Measurements from ENCODE around the gene ZNRF2.
"Not testable (repeated sequence)": the region's sequence is repeated elsewhere in the genome, so short reads cannot be mapped to it uniquely, and the experiment has no call there.

Gene ZNRF2

DNA sequence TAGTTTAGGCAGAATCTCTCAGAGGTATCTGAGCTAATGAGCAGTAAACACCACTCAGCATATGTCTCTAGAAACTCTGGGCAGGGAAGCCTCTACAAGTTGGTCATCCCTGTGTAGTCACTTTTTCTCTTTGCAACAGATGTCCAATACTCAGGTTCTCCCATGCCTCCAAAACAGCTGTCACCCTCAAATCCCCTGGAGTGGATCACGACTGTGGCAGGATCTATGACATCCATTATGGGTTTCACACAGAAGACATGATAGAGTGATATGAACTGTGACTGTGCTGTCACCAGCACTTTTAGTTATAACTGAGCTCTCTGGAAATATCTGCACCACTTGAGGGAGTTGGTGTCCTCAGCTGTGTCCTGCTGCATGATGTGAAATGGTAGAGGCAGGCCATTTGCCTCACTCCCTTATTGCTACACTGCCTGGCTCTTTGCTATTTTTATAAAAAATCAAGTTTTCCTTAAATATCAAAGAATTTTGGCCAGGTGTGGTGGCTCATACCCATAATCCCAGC lies 24.1 kb upstream of the ZNRF2 start:
- Histone ChIP-seq H3K4me3 (ENCODE audit: insufficient read depth, low read depth, low read length) (no peak overlapping the region), H3K27me3 (ENCODE audit: control insufficient read depth, insufficient read depth, low read length, poor library complexity, severe bottlenecking) (no peaks in the 10 kb centered on the region), H3K36me3 (ENCODE audit: control insufficient read depth, insufficient read depth, low read length) (no peaks in the 10 kb centered on the region), H3K4me1 (ENCODE audit: control insufficient read depth, insufficient read depth, low read length) (no peaks in the 10 kb centered on the region), H3K9me3 (ENCODE audit: control insufficient read depth, low read length) (no peaks in the 10 kb centered on the region), H3K27ac (ENCODE audit: insufficient read depth, low read depth, low read length, poor library complexity, severe bottlenecking) (no peak overlapping the region)
- 88 to 93% methylated on average over 1 of the region's 1 CpG for WGBS, 2 experiments

DNA sequence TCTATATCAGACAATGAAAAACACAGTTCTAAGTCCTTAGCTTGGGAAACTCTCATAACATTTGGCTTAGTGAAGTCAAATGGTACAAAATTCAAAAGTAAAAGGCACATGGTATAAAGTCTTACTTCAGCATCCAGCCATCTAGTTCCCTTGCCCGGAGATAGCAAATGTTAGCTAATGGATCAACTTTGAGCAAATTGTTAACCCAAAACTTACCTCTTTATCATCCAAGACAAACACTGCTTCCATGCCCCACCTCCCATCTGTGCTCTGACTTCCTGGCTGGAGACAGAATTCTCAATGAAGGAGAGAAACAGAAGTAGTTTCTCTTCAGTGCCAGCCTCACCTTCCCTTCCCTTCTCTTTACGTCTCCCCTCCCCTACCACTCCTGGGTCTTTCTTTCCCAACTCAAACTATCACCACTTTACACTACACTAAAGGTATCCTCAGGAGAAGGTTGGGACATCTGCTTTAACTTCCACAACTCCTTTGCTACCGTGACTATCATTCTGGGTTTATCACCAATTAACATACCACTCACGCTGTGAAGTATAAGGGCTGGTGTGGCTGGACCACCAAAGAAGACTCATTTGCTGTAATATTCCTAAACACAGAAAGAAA lies 21.2 kb upstream of the ZNRF2 start:
- no peaks in the 10 kb centered on the region for H3K36me3 ChIP-seq (ENCODE audit: control insufficient read depth, insufficient read depth, low read length)
- 76% methylated on average over 4 of the region's 4 CpGs for WGBS, 2 experiments

DNA sequence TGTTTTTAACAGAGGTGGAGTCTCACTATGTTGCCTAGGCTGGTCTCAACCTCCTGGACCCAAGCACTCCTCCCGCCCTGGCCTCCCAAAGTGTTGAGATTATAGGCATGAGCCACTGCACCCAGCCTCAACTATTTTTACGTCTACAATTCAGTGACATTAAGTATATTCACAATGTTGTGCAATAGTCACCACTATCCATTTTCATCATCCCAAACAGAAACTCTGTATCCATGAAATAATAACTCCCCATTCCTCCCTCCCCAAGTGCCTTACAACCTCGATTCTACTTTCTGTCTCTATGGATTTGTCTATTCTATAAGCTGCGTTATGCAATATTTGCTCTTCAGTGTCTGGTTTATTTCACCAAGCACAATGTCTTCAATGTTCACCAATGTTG lies 20.3 kb upstream of the ZNRF2 start:
- Histone ChIP-seq H3K27ac (ENCODE audit: insufficient read depth, low read depth, low read length, poor library complexity, severe bottlenecking) (no peak overlapping the region), H3K36me3 (ENCODE audit: control insufficient read depth, insufficient read depth, low read length) (no peaks in the 10 kb centered on the region), H3K4me3 (ENCODE audit: insufficient read depth, low read depth, low read length) (no peak overlapping the region), H3K9me3 (ENCODE audit: control insufficient read depth, low read length) (no peaks in the 10 kb centered on the region), H3K4me1 (ENCODE audit: control insufficient read depth, insufficient read depth, low read length) (no peaks in the 10 kb centered on the region), H3K27me3 (ENCODE audit: control insufficient read depth, insufficient read depth, low read length, poor library complexity, severe bottlenecking) (no peaks in the 10 kb centered on the region)
- 92 to 96% methylated on average over 3 to 4 of the region's 4 CpGs for WGBS, 2 experiments

More for the DNA sequence above, 21.2 kb upstream of the ZNRF2 start:
- no peak overlapping the region for H3K4me3 ChIP-seq (ENCODE audit: insufficient read depth, low read depth, low read length)
- H3K9me3 ChIP-seq (ENCODE audit: control insufficient read depth, low read length) = no peaks in the 10 kb centered on the region
- H3K4me1 ChIP-seq (ENCODE audit: control insufficient read depth, insufficient read depth, low read length) = no peaks in the 10 kb centered on the region
- H3K27ac ChIP-seq (ENCODE audit: insufficient read depth, low read depth, low read length, poor library complexity, severe bottlenecking) = no peak overlapping the region
- no peaks in the 10 kb centered on the region for H3K27me3 ChIP-seq (ENCODE audit: control insufficient read depth, insufficient read depth, low read length, poor library complexity, severe bottlenecking)

DNA sequence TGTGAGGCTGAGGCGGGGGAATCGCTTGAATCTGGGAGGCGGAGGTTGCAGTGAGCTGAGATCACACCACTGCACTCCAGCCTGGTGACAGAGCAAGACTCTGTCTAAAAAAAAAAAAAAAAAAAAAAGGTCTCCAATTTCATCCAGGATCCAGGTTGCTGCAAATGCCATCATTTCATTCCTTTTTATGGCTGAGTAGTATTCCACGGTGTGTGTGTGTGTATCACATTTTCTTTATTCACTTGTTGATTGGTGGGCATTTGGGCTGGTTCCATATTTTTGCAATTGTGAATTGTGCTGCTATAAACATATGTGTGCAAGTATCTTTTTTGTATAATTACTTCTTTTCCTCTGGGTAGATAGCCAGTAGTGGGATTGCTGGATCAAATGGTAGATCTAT lies 19.2 kb upstream of the ZNRF2 start:
- not testable (repeated sequence) for H3K4me1 ChIP-seq (ENCODE audit: control insufficient read depth, insufficient read depth, low read length); H3K9me3 ChIP-seq (ENCODE audit: control insufficient read depth, low read length); H3K27me3 ChIP-seq (ENCODE audit: control insufficient read depth, insufficient read depth, low read length, poor library complexity, severe bottlenecking); H3K27ac ChIP-seq (ENCODE audit: insufficient read depth, low read depth, low read length, poor library complexity, severe bottlenecking); H3K4me3 ChIP-seq (ENCODE audit: insufficient read depth, low read depth, low read length); H3K36me3 ChIP-seq (ENCODE audit: control insufficient read depth, insufficient read depth, low read length)
- 93 to 95% methylated on average over 4 of the region's 4 CpGs for WGBS, 2 experiments

DNA sequence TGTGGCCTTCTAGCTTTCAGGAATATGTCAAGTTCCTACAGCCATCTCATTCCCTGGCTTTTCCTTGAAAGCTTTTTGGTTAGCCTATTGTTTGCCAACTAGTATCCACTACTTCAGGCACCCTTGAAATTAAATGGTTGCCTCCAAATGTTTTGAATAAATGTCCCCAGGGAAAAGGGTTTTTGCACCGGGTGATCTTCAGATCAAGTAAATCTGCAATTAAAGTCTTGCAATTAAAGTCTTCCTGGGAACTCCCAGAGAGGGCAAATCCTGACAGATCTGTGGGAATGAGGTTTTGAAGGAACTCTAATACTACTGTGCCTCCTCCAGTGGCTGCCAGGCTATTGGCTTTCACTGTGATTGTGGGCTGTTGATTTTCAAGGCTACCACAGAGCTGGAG lies 17.7 kb upstream of the ZNRF2 start:
- WGBS, 2 experiments = 84 to 91% methylated on average over 1 of the region's 1 CpG
- Histone ChIP-seq H3K4me3 (ENCODE audit: insufficient read depth, low read depth, low read length) (no peak overlapping the region), H3K27me3 (ENCODE audit: control insufficient read depth, insufficient read depth, low read length, poor library complexity, severe bottlenecking) (no peaks in the 10 kb centered on the region), H3K9me3 (ENCODE audit: control insufficient read depth, low read length) (no peaks in the 10 kb centered on the region), H3K4me1 (ENCODE audit: control insufficient read depth, insufficient read depth, low read length) (no peaks in the 10 kb centered on the region), H3K27ac (ENCODE audit: insufficient read depth, low read depth, low read length, poor library complexity, severe bottlenecking) (no peak overlapping the region), H3K36me3 (ENCODE audit: control insufficient read depth, insufficient read depth, low read length) (no peaks in the 10 kb centered on the region)

DNA sequence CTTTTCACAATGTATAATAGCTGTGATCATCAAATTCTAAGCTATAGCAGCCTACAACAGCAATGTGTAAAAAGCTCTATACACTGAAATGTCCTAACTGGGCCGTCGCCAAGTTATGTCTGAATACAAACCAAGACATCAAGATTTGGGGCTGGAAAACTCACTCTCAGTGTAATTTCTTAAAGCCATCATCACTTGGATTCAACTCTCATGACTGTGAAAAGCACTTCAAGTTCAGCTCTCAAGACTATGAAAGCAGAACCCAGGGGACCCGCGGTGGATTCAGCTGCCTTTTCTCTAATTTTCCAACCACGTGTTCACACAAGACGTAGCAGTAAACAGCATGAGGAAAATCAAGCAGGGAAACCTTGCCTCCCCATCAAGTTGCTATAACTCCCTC lies 15.8 kb upstream of the ZNRF2 start:
- 94 to 95% methylated on average over 6 of the region's 6 CpGs for WGBS, 2 experiments

DNA sequence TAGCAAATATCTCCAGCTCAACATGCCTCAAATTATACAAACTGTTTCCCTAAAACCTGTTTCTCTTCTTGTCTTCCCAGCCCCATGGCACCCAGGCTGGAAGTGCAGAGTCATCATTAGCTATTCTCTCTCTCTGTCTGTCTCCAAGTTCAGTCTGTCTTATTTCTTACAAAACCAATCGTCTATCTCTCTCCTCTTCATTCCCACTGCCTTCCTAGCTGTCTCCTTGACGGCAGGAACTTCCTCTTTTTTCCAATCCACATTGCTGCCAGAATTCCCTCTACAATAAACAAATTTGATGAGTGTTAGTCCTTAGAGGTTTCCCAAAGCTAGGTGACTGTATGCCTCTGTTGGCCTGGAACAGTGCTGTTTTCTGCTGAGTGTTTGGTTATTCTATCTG lies 14.9 kb upstream of the ZNRF2 start:
- WGBS, 2 experiments = 71 to 75% methylated on average over 2 of the region's 2 CpGs
- Histone ChIP-seq H3K27me3 (ENCODE audit: control insufficient read depth, insufficient read depth, low read length, poor library complexity, severe bottlenecking) (no peaks in the 10 kb centered on the region), H3K36me3 (ENCODE audit: control insufficient read depth, insufficient read depth, low read length) (no peaks in the 10 kb centered on the region), H3K9me3 (ENCODE audit: control insufficient read depth, low read length) (no peaks in the 10 kb centered on the region), H3K27ac (ENCODE audit: insufficient read depth, low read depth, low read length, poor library complexity, severe bottlenecking) (no peak overlapping the region), H3K4me1 (ENCODE audit: control insufficient read depth, insufficient read depth, low read length) (no peaks in the 10 kb centered on the region), H3K4me3 (ENCODE audit: insufficient read depth, low read depth, low read length) (no peak overlapping the region)

More for the DNA sequence above, 15.8 kb upstream of the ZNRF2 start:
- no peaks in the 10 kb centered on the region for H3K36me3 ChIP-seq (ENCODE audit: control insufficient read depth, insufficient read depth, low read length)
- H3K4me1 ChIP-seq (ENCODE audit: control insufficient read depth, insufficient read depth, low read length) = no peaks in the 10 kb centered on the region
- no peaks in the 10 kb centered on the region for H3K27me3 ChIP-seq (ENCODE audit: control insufficient read depth, insufficient read depth, low read length, poor library complexity, severe bottlenecking)
- H3K27ac ChIP-seq (ENCODE audit: insufficient read depth, low read depth, low read length, poor library complexity, severe bottlenecking) = no peak overlapping the region
- no peaks in the 10 kb centered on the region for H3K9me3 ChIP-seq (ENCODE audit: control insufficient read depth, low read length)
- H3K4me3 ChIP-seq (ENCODE audit: insufficient read depth, low read depth, low read length) = no peak overlapping the region

DNA sequence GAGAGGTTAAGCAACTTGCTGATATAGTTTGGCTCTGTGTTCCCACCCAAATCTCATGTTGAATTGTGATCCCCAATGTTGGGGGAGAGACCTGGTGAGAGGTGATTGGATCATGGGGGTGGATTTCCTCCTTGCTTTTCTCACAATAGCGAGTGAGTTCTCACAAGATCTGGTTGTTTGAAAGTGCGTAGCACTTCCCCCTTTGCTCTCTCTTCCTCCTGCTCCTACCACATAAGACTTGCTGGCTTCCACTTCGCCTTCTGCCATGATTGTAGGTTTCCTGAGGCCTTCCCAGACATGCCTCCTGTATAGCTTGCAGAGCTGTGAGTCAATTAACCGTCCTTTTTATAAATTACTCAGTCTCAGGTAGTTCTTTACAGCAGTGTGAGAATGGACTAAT lies 13.5 kb upstream of the ZNRF2 start:
- no peaks in the 10 kb centered on the region for H3K27me3 ChIP-seq (ENCODE audit: control insufficient read depth, insufficient read depth, low read length, poor library complexity, severe bottlenecking)
- WGBS, 2 experiments = 74 to 86% methylated on average over 4 of the region's 4 CpGs
- no peak overlapping the region for H3K4me3 ChIP-seq (ENCODE audit: insufficient read depth, low read depth, low read length)
- H3K36me3 ChIP-seq (ENCODE audit: control insufficient read depth, insufficient read depth, low read length) = no peaks in the 10 kb centered on the region
- H3K4me1 ChIP-seq (ENCODE audit: control insufficient read depth, insufficient read depth, low read length) = no peaks in the 10 kb centered on the region
- H3K27ac ChIP-seq (ENCODE audit: insufficient read depth, low read depth, low read length, poor library complexity, severe bottlenecking) = no peak overlapping the region
- H3K9me3 ChIP-seq (ENCODE audit: control insufficient read depth, low read length) = no peaks in the 10 kb centered on the region

DNA sequence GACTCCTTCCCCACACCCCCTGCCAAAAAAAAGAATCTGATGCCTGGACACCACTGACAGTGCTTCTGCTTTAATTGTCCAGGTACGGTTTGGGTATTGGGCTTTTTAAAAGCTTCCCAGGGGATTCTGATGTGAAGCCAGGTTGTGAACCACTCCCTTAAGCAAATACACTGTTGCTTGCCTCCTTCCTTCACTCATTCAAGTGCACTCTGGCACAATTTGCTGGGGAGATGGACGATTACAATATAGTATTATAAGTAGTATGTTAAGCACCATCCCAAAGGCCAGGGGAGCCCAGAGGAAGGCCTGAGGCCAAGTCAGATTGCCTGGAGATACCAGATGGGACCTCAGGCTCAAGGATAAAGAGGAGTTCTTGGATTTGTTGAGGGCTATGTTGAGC lies 12.3 kb upstream of the ZNRF2 start:
- H3K4me3 ChIP-seq (ENCODE audit: insufficient read depth, low read depth, low read length) = no peak overlapping the region
- no peak overlapping the region for H3K27ac ChIP-seq (ENCODE audit: insufficient read depth, low read depth, low read length, poor library complexity, severe bottlenecking)
- H3K36me3 ChIP-seq (ENCODE audit: control insufficient read depth, insufficient read depth, low read length) = no peaks in the 10 kb centered on the region
- H3K27me3 ChIP-seq (ENCODE audit: control insufficient read depth, insufficient read depth, low read length, poor library complexity, severe bottlenecking) = no peaks in the 10 kb centered on the region
- 90 to 92% methylated on average over 2 of the region's 2 CpGs for WGBS, 2 experiments
- H3K4me1 ChIP-seq (ENCODE audit: control insufficient read depth, insufficient read depth, low read length) = no peaks in the 10 kb centered on the region
- H3K9me3 ChIP-seq (ENCODE audit: control insufficient read depth, low read length) = no peaks in the 10 kb centered on the region

DNA sequence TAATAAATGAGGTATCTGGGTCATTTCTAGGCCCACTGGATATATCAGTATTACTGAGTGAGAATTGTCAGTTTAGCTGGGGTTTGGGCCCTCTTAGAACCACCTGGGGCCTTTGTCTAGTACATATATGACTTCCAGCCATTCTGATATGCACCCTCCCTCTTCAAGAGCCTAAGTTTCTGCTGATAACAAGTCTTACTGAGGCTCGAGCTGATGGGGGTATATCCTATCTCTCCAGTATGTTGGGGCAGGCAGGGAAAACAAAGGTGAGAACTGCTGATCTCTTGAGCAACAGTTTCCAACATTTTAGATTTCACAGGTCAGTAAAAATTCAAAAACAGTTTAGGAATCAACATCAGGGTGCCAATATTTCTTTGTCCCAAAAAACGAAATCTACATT lies 10.8 kb upstream of the ZNRF2 start:
- no peaks in the 10 kb centered on the region for H3K9me3 ChIP-seq (ENCODE audit: control insufficient read depth, low read length)
- no peaks in the 10 kb centered on the region for H3K36me3 ChIP-seq (ENCODE audit: control insufficient read depth, insufficient read depth, low read length)
- no peaks in the 10 kb centered on the region for H3K4me1 ChIP-seq (ENCODE audit: control insufficient read depth, insufficient read depth, low read length)
- H3K27me3 ChIP-seq (ENCODE audit: control insufficient read depth, insufficient read depth, low read length, poor library complexity, severe bottlenecking) = no peaks in the 10 kb centered on the region
- H3K4me3 ChIP-seq (ENCODE audit: insufficient read depth, low read depth, low read length) = no peak overlapping the region
- WGBS, 2 experiments = 76 to 100% methylated on average over 1 to 2 of the region's 2 CpGs
- no peak overlapping the region for H3K27ac ChIP-seq (ENCODE audit: insufficient read depth, low read depth, low read length, poor library complexity, severe bottlenecking)

DNA sequence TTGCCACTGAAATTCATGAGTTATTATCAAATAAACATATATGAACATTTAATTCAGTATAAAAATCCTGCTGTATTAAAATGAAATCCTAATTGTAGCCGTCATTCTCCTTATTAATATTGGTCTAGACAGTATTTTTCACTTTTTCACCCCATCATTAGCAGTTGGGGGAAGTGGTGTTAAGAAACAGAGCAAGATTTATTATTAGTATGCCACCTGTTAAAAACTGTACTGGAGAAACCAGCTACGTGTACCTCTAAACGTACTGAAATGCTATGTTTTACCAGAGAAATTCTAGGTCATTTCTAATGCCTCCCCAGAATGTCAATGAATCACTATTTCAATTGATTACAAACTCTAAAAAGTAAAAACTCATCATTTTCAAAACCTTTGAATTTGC lies 9.8 kb upstream of the ZNRF2 start:
- Histone ChIP-seq H3K27ac (ENCODE audit: insufficient read depth, low read depth, low read length, poor library complexity, severe bottlenecking) (no peak overlapping the region), H3K4me1 (ENCODE audit: control insufficient read depth, insufficient read depth, low read length) (no peaks in the 10 kb centered on the region), H3K4me3 (ENCODE audit: insufficient read depth, low read depth, low read length) (no peak overlapping the region), H3K36me3 (ENCODE audit: control insufficient read depth, insufficient read depth, low read length) (no peaks in the 10 kb centered on the region), H3K9me3 (ENCODE audit: control insufficient read depth, low read length) (no peaks in the 10 kb centered on the region), H3K27me3 (ENCODE audit: control insufficient read depth, insufficient read depth, low read length, poor library complexity, severe bottlenecking) (no peaks in the 10 kb centered on the region)
- 91 to 92% methylated on average over 2 of the region's 3 CpGs for WGBS, 2 experiments

All from ectodermal cell (in vitro differentiated cells).